ENCODE data around the gene ASIC4. TPM values are rescaled to one million over a fixed set of nuclear protein-coding genes. Genes with fewer than 3 reads are reported as not detected.
A peak's percentile ranks its signal among the peaks of the same experiment; 100 is the strongest.

The ASIC4 gene
- total RNA-seq, 1 experiment from 2014 or later, result 0.79 TPM

DNA sequence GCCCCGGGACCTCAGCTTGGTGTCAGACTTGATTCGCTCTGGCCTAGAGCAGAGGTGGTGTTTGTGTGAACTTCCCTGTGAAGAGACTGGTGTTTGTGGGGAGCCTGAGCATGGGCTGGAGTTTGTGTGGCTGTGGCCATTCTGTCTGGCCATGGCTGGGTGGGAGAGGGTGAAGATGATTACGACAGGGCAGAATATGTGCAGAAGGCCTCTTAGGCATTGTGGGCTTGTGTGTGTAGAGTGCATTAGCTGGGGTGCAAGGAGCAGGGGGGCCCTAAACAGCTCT, 46.6 kb downstream of the ASIC4 start (continued):
- TF ChIP-seq, protein P1, sequence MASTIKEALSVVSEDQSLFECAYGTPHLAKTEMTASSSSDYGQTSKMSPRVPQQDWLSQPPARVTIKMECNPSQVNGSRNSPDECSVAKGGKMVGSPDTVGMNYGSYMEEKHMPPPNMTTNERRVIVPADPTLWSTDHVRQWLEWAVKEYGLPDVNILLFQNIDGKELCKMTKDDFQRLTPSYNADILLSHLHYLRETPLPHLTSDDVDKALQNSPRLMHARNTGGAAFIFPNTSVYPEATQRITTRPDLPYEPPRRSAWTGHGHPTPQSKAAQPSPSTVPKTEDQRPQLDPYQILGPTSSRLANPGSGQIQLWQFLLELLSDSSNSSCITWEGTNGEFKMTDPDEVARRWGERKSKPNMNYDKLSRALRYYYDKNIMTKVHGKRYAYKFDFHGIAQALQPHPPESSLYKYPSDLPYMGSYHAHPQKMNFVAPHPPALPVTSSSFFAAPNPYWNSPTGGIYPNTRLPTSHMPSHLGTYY (CRISPR knock-in tag; IDR thresholded peaks at IDR 0.05), result no peak
- TF ChIP-seq, protein P2, sequence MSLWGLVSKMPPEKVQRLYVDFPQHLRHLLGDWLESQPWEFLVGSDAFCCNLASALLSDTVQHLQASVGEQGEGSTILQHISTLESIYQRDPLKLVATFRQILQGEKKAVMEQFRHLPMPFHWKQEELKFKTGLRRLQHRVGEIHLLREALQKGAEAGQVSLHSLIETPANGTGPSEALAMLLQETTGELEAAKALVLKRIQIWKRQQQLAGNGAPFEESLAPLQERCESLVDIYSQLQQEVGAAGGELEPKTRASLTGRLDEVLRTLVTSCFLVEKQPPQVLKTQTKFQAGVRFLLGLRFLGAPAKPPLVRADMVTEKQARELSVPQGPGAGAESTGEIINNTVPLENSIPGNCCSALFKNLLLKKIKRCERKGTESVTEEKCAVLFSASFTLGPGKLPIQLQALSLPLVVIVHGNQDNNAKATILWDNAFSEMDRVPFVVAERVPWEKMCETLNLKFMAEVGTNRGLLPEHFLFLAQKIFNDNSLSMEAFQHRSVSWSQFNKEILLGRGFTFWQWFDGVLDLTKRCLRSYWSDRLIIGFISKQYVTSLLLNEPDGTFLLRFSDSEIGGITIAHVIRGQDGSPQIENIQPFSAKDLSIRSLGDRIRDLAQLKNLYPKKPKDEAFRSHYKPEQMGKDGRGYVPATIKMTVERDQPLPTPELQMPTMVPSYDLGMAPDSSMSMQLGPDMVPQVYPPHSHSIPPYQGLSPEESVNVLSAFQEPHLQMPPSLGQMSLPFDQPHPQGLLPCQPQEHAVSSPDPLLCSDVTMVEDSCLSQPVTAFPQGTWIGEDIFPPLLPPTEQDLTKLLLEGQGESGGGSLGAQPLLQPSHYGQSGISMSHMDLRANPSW (CRISPR knock-in tag; conservative IDR thresholded peaks at IDR 0.05; ENCODE audit: low read depth), result no peak

DNA sequence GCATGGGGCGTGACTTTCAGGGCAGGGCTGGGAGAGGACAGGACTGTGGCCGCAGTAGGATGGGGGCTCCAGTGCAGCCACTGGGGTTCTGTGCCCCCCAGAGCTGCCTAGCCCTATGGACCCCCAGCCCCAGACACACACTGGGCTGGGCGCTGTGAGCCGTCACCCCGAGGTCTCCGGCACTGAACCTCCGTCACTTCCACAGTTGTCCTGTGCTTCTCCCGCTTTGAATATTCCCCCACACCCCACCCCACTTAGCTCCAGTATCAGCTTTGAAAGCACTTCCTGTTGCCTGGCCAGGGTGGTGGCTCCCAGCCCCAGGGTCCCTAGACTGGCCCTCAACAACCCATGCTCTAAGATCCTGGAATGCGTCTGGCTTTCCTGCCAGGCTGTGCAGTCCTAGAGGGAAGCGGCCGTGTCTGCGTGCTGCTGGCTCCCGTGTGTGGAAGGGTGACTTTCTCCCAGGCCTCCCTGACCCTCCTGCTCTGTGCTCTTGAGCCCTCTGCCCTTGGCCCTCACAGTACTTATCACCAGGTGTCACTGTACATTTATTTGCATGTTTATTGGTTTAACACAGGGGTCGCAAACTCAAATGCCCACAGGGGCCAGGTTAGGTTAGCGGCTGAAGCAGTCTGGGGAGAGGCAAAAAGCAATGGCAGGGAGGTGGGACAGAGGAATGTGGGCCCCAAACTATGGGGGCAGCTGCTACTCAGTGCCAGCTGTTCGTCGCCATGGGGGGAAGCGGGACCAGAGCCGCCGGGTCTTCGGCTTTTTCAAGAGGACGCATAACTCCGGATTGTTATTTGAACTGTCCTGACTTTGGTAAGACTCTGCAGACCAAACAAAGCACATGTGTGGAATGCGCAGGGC, 47.1 kb downstream of the ASIC4 start:
- peaks cover 35% of the 10 kb centered on the region for H3K36me3 Mint-ChIP-seq
- POLR2A ChIA-PET, result interaction anchor here (0.9 to 3.6 kb wide), 8 partner anchors 9 to 124 kb away, joined by 3 to 29 read pairs (median 3); partner anchors contain the start of genes CHPF, INHA, OBSL1 and STK11IP
- TF ChIP-seq JUN (CRISPR knock-in tag; IDR thresholded peaks at IDR 0.05) (no peak), IRF2 (CRISPR knock-in tag; IDR thresholded peaks at IDR 0.05; ENCODE audit: borderline replicate concordance, low read depth) (no peak), TCF7 (CRISPR knock-in tag; IDR thresholded peaks at IDR 0.05; ENCODE audit: low read depth) (no peak), NR1H2 (CRISPR knock-in tag; IDR thresholded peaks at IDR 0.05) (no peak), GTF2I (CRISPR knock-in tag; conservative IDR thresholded peaks at IDR 0.05) (no peak), ZNF263 (CRISPR knock-in tag; IDR thresholded peaks at IDR 0.05; ENCODE audit: low read depth) (no peak), SMAD3 (CRISPR knock-in tag; IDR thresholded peaks at IDR 0.05; ENCODE audit: borderline replicate concordance) (no peak), MYBL2 (CRISPR knock-in tag; IDR thresholded peaks at IDR 0.05) (no peak), FOXK1 (CRISPR knock-in tag; IDR thresholded peaks at IDR 0.05) (0 out of 2 replicates have a peak, but pooled peaks have one; percentile 18), NR3C1 (CRISPR knock-in tag; conservative IDR thresholded peaks at IDR 0.05; ENCODE audit: low read depth) (no peak), TEAD4 (CRISPR knock-in tag; IDR thresholded peaks at IDR 0.05) (0 out of 2 replicates have a peak, but pooled peaks have one; percentile 12)
- TF ChIP-seq, protein P3, sequence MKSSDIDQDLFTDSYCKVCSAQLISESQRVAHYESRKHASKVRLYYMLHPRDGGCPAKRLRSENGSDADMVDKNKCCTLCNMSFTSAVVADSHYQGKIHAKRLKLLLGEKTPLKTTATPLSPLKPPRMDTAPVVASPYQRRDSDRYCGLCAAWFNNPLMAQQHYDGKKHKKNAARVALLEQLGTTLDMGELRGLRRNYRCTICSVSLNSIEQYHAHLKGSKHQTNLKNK (CRISPR knock-in tag; IDR thresholded peaks at IDR 0.05), result no peak
- TF ChIP-seq, protein P4, sequence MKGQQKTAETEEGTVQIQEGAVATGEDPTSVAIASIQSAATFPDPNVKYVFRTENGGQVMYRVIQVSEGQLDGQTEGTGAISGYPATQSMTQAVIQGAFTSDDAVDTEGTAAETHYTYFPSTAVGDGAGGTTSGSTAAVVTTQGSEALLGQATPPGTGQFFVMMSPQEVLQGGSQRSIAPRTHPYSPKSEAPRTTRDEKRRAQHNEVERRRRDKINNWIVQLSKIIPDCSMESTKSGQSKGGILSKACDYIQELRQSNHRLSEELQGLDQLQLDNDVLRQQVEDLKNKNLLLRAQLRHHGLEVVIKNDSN (CRISPR knock-in tag; IDR thresholded peaks at IDR 0.05), result no peak
- TF ChIP-seq, protein P5, sequence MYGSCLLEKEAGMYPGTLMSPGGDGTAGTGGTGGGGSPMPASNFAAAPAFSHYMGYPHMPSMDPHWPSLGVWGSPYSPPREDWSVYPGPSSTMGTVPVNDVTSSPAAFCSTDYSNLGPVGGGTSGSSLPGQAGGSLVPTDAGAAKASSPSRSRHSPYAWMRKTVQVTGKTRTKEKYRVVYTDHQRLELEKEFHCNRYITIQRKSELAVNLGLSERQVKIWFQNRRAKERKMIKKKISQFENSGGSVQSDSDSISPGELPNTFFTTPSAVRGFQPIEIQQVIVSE (CRISPR knock-in tag; IDR thresholded peaks at IDR 0.05; ENCODE audit: borderline replicate concordance), result no peak
- TF ChIP-seq, protein P6, sequence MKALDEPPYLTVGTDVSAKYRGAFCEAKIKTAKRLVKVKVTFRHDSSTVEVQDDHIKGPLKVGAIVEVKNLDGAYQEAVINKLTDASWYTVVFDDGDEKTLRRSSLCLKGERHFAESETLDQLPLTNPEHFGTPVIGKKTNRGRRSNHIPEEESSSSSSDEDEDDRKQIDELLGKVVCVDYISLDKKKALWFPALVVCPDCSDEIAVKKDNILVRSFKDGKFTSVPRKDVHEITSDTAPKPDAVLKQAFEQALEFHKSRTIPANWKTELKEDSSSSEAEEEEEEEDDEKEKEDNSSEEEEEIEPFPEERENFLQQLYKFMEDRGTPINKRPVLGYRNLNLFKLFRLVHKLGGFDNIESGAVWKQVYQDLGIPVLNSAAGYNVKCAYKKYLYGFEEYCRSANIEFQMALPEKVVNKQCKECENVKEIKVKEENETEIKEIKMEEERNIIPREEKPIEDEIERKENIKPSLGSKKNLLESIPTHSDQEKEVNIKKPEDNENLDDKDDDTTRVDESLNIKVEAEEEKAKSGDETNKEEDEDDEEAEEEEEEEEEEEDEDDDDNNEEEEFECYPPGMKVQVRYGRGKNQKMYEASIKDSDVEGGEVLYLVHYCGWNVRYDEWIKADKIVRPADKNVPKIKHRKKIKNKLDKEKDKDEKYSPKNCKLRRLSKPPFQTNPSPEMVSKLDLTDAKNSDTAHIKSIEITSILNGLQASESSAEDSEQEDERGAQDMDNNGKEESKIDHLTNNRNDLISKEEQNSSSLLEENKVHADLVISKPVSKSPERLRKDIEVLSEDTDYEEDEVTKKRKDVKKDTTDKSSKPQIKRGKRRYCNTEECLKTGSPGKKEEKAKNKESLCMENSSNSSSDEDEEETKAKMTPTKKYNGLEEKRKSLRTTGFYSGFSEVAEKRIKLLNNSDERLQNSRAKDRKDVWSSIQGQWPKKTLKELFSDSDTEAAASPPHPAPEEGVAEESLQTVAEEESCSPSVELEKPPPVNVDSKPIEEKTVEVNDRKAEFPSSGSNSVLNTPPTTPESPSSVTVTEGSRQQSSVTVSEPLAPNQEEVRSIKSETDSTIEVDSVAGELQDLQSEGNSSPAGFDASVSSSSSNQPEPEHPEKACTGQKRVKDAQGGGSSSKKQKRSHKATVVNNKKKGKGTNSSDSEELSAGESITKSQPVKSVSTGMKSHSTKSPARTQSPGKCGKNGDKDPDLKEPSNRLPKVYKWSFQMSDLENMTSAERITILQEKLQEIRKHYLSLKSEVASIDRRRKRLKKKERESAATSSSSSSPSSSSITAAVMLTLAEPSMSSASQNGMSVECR (CRISPR knock-in tag; IDR thresholded peaks at IDR 0.05; ENCODE audit: borderline replicate concordance), result no peak
- peaks cover 2% of the 10 kb centered on the region; the same call in 1 of the 2 replicates for H3K27me3 Mint-ChIP-seq (ENCODE audit: low read depth)
- H3K4me3 Mint-ChIP-seq, result peak overlapping the region; percentile 22; the same call in 1 of the 2 replicates
- peak; percentile 32 for ATAC-seq
- no peaks in the 10 kb centered on the region for H3K9me3 Mint-ChIP-seq
- DNase-seq (ENCODE audit: low spot score), result no peak
- peaks cover 66% of the 10 kb centered on the region for H3K4me1 Mint-ChIP-seq
- CTCF ChIA-PET, result interaction anchor here (0.6 to 7.2 kb wide), 37 partner anchors 9 to 532 kb away, joined by 3 to 86 read pairs (median 7); partner anchors contain the start of genes CHPF, DNPEP, GMPPA and INHA
- peak overlapping the region; percentile 86 for H3K27ac Mint-ChIP-seq

Data from WTC11 (cell line).